HL-60 (cell line): Measurements from ENCODE around the gene DENND6B.

Experiments used
- CTCF ChIP-seq: IDR thresholded peaks from one replicate; pipeline ENCODE4 v1.5.1; 2011; ENCODE audit warnings: low read length, control low read depth, inconsistent platforms; ENCODE audit not compliant: insufficient read depth
- GABPA ChIP-seq: IDR thresholded peaks from 2 replicates; pipeline ENCODE4 v1.6.1; 2012; ENCODE audit warnings: low read depth
- REST ChIP-seq: IDR thresholded peaks from 2 replicates; pipeline ENCODE4 v1.6.1; 2012; ENCODE audit warnings: low read depth; ENCODE audit not compliant: insufficient replicate concordance

GRCh38 chr22:50303848-50304527 lies 22.8 kb downstream of the DENND6B start:
- TF ChIP-seq CTCF: no peak
- TF ChIP-seq GABPA: no peak
- no peak for TF ChIP-seq REST
